Measurements from ENCODE around the gene SEPTIN10.

GRCh38 chr2:109554758-109555157, 59.0 kb downstream of the SEPTIN10 start:
- no peak for TF ChIP-seq RARB (CRISPR knock-in tag; IDR thresholded peaks at IDR 0.05)
- TF ChIP-seq ZNF565 (CRISPR knock-in tag; conservative IDR thresholded peaks at IDR 0.05; ENCODE audit: low read depth), result no peak
- TF ChIP-seq TSHZ2 (CRISPR knock-in tag; IDR thresholded peaks at IDR 0.05), result no peak
- no peak for TF ChIP-seq PATZ1 (CRISPR knock-in tag; IDR thresholded peaks at IDR 0.05; ENCODE audit: borderline replicate concordance)
- no peak for TF ChIP-seq ZNF70 (CRISPR knock-in tag; IDR thresholded peaks at IDR 0.05)
- TF ChIP-seq CREB5 (CRISPR knock-in tag; IDR thresholded peaks at IDR 0.05; ENCODE audit: low read depth), result no peak
- TF ChIP-seq ISL1 (CRISPR knock-in tag; IDR thresholded peaks at IDR 0.05), result no peak
- no peak for TF ChIP-seq POU6F1 (CRISPR knock-in tag; IDR thresholded peaks at IDR 0.05; ENCODE audit: borderline replicate concordance, low read depth)
- no peak for TF ChIP-seq ZFP3 (CRISPR knock-in tag; IDR thresholded peaks at IDR 0.05)
- TF ChIP-seq PPARA (CRISPR knock-in tag; IDR thresholded peaks at IDR 0.05; ENCODE audit: borderline replicate concordance), result no peak
- TF ChIP-seq CSRNP3 (CRISPR knock-in tag; IDR thresholded peaks at IDR 0.05), result no peak
- TF ChIP-seq TCF4 (CRISPR knock-in tag; IDR thresholded peaks at IDR 0.05; ENCODE audit: borderline replicate concordance), result no peak
